Limb (tissue), 2 donors: ENCODE results near the gene CNTNAP2.

Experiments
- DNase-seq, 2 donors: peaks; one replicate each; pipeline ENCODE4 v3.0.0-alpha.2; 2016; ENCODE audit errors: extremely low spot score in 2 of 2

Gene CNTNAP2

DNA sequence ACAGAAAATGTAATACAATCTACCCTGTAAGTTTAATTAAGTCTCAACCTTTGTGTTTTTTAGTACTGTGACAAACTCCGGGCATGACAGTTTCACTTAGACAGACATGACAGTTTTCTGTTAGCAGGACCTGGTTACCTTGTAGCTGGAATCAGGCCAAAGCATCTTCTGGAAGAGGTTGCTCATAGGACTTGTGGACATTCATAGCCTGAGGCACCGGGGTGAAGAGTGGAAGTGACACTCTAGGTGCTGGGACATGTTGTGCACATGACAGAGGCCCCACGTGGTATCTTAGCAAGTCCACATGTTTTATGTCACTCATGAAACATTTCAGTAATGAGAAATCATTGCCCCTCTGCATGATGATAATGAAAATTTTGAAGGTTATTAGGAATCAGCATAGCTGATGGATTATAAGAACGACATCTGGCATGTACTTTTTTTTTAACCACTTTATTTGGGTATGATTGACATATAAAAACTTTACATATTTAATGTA is 441.4 kb downstream of the CNTNAP2 start:
- DNase-seq = no peak

DNA sequence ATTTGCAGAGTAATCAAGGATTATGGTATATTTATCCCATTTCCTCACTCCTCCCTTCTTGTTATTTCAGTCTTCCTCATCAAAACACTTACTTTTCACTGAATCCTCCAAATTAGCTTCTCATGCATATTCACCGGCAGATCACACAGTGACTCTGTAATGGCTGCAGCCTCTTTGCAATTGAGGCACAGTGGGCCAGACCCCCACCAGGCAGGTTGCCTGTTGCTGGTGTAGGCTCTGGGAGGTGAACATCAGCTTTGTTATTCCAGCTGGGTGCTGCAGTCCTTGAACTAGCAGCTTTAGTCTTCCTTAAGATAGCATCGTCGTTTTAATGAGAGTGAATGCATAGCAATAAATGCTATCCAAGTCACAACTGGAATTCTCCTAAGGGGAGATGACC is 449.3 kb downstream of the CNTNAP2 start:
- no peak for DNase-seq

DNA sequence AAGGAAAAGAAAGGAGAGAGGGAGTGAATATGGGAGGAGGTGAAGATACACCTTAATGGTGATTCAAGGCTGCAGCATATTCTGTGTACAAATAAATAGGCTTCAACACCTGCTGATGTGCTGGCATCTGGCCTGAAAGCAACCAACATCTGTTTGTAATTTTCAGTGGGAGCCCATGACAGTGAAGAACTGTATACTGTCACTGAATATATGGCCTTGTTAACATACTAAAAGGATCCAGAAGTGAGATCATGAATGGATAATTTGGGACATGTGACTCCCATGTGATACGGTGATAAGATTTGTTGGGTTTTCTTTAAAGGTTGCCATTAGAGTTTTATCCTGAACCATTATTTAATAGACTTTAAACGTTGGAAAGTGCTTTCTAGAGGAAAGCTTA is 459.3 kb downstream of the CNTNAP2 start:
- DNase-seq = no peak

DNA sequence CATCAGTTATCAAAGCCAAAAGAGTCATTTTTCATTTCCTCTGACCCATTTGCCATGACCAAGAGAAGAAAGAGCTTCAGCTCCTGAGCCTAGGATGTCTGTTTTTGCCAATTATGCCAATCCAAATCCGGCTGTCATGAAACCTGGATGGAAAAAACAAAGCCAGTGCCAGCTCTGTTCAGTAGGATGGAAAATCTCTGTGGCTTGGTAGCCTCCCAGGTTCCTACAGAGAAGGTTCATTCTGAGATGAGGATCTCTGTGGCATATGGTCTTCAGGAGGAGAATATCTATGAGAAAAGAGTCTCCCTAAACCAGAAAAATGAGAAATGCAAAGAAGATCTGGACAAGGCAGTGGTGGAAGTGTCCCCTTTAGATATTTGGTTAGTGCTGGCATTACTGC is 475.4 kb downstream of the CNTNAP2 start:
- no peak for DNase-seq

DNA sequence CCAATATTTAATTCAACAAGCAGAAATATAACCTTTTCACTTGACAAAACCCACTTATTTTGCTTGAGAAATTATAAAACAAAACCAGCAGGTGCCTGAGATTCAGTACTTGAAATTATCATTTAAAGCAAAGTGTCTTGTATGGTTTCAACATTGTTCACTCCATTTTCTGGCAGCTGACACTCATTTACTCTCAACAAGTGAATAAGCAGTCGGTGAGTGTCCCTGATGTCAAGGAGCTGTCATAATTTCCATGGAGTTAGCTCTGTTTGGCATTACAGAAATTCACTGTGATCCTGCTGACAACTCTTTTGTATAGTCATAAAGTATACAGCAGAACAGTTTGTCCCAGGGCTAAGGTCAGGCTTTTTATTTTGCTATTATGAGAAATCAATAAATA is 490.0 kb downstream of the CNTNAP2 start:
- DNase-seq = no peak

DNA sequence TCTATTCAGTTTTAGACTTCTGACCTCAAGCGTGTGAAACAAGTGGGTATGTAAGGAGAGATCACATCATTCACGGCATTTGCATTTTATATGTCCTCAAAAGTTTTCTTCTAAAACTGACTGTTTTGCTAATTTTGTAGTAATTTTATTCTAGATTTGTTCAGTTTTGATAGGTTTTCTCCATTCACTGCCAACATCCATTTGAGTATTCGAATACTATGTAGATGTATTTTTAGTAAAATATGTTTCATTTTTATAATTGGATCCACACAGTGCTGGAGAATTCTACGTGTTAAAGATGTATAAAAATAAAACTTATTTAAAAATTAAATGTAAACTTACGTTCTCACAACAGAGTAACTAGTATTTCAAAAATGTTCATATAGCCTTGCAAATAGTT is 503.0 kb downstream of the CNTNAP2 start:
- no peak for DNase-seq

DNA sequence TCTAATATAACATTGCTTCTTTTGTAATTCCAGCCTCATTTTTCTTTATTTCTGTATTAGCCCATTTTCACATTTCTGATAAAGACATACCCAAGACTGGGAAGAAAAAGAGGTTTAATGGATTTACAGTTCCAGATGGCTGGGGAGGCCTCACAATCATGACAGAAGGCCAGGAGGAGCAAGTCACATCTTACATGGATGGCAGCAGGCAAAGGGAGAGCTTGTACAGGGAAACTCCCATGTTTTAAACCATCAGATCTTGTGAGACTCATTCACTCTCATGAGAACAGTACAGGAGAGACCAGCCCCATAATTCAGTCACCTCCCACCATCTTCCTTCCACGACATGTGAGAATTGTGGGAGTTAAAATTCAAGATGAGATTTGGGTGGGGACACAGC is 510.3 kb downstream of the CNTNAP2 start:
- no peak for DNase-seq

DNA sequence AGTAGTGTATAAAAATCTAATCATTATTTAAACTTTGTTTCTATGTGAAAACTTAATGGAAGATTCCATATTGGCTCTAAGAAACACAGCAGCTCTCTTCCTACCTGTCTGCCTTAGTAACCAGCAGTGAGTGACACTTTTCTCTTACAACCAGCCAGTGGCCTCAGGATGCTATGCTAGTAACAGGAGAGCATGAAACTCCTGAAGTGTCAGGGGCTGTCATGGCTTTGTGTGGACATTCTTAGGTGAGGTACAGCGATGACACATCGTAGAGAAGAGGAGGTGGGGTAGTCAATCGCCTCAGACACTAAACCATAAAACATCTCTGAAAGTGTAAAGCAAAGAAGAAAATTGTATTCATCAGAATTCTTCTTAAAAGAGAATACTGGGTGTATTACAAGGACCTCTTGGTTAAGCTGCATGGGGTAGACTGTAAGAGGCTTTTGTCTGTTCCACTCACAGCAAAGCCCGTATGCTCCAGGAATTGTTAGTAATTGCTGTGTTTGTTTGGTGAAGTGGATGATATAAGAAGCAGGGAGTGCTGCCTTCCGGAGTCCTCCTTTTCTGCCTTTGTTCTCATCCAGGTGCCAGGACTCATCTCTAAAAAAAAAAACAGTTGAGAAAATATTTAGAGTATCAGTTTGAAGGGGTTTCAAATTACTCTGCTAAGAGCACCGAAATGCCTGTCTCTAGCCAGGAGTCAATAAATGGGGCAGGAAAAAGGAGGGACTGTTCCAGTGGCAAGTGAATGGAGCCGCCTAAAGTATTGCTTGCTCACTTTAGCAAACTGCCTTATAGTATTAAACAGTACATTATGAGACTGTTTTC is 518.8 kb downstream of the CNTNAP2 start:
- no peak for DNase-seq

DNA sequence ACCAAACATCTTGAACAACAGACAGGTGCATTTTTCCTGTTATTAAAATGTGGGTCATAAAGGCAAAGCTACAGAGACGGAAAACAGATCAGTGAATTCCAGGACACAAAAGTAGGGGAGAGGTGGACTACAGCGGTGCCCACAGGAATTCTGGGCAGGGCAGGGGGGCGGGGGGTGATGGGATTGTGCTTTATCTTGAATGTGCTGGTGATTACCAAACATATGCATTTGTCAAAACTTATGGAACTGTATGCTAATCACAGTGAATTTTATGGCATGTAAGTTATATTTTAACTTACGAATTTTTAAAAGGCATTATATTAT is 519.4 kb downstream of the CNTNAP2 start:
- DNase-seq = no peak

DNA sequence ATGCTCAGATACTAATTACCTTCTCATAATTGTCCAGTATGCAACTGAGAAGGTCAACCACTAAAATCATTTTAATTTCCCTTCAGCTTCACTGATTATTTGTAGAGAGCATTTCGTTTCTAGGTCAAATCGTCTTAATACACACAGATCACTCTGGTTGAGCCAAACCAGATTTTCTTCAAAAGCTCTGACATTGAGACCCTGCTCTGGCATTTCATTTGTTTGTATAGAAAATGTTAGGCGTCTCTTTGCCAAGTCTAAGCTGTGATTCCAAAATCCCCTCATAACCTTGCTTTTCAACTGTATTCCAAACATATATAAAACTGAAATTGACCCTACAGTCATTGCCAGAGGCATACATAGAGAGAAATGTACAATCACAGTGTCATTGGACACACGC is 520.0 kb downstream of the CNTNAP2 start:
- DNase-seq = no peak

DNA sequence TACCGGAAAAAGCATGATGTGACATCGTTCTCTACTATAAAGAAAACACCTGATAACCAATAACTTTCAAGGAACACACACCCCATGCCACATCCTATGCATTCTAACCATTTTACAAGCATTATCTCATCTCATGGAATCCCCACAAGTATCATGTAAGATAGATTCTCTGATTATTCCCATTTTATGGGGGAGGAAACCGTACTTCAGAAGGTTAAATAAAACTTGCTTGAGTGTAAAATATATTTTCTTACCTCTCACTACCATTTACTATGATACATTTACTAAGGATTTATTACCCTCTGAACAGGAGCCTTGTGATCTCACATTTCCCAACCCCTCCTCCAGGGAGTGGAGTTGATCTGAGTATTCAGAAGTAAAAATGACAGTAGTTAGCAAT is 522.7 kb downstream of the CNTNAP2 start:
- no peak for DNase-seq

DNA sequence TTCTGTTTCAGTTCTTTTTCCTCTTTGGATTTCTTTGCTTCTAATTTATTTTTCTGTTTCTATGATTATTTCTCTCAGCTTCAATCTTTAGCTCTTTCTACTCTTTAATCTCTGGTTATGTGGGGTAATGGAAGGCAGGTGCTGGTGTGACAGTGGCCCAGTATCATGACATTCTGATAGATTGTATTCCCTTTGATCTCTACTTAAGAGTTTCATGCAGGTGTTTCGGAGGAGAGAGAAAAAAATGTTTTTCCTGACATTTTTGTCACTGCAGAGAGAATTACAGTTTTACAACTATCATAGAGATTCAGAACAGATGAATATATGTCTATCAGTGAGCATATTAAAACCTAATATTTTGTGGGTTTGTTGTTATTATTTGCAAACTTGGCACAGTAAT is 524.9 kb downstream of the CNTNAP2 start:
- DNase-seq = no peak

DNA sequence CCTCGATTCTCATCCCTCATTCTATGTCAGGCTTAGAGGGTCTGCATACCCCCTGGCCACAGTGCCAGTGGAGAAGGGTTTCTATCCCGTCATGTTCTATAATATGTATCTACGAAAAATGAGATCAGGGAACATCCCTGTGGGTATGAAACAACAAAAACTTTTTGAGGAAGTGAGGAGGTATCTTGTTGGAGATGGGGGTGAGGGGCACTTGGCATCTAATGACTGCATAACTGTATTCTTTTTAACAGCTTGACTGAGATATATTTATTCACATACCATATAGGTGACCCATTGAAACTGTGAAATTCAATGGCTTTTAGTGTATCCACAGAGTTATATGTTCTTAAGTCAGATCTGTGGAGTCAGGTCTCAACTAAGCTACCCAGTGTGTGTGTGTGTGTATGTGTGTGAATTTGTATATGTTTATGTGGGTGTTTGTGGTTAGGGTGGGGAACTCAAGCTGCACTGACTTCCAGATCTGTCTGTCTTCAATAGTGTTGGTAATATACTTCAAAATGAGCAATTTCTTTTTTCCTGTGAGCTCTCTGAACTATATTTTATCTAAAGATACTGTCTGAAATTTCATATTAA is 528.9 kb downstream of the CNTNAP2 start:
- no peak for DNase-seq

DNA sequence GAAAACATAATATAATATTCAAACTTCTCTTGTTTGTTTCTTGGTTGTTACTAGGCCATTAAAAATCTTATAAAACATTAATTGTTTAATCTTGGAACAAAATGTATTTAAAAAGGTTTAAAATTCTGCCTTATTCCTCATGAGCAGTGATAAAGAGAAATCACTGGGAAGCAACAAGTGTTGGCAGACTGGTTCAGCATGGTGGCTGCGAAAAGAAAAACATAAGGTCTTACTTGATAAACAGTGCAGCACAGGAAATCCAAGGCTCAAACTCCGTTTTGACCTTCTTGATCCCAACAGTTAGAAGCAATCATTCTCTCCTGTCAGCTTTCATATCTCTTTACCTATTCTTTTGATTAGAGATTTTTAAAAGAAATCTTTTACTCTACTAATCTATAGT is 530.8 kb downstream of the CNTNAP2 start:
- no peak for DNase-seq

DNA sequence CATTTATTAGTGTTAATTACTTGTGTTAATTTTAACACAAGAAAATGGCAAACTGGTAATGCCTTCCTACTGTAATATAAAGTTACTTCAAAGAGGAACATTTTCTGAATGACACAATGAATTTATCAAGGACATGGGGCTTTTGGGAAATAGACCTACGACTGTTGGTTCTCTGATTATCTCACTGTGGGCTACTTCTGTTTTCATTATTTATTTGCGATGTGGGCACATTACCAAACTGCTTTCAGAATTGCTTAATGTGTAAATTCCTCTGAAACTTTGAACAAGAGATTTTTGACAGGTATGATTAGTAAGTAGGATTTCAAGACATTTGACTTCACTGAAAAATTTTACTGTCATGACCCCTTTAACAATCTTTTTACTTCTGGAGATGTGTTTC is 535.6 kb downstream of the CNTNAP2 start:
- no peak for DNase-seq

DNA sequence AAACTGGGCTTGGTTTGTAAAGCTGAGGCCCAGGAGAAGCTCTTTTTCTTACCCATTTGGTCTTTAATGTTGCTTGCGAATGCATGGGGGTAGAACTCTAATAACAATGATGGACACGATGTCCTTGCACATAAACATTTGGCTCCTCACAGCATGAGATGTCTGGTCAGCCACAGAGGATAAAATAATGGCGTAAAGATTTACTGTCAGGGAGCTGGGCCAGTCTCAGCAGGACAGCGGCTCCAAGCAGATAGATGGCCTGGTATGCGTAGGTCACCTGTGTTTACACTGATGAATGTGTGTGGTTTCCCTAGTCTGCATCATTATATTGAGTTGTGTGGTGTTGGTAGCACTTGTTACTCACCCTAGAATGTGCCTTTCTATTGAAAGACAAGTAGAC is 537.4 kb downstream of the CNTNAP2 start:
- DNase-seq = no peak

DNA sequence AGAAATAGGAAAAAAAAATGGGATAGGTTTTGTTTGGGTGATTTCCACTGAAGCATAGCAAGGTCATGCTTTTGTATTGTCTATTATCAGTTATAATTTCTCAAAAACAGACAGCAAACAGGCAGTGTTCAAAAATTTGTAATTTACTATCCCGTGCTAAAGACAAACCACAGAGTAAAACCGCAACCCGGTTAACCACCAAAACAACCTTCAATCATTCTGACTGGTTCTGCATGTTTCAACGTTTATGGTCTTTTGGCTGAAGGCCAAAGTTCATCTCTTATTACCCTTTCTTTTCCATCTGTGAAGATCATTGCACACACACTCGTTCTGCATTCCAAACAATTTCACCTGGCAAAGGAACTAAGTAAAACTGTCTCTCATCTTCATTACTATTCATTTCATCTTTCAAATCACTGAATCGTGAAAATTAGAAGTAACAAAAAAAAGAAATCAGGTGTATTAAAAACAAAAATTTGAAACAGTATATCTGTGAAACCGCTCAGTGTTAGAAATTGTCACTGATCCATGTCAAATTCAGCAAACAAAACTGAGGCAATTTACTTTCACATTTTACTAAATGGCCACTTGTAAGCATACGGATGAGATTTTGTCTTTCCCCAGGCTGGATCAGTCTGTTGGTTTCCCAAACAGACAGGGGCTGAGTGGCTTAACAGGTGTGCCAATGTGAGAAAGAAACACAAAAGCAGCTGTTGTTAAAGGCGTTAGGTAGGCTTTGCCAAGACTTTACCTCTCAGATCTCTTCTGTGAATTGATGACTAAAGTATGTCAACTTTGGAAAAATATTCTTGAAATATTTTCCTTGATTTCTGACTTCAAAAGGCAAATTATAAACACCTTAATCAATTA is 539.6 kb downstream of the CNTNAP2 start:
- DNase-seq = no peak

DNA sequence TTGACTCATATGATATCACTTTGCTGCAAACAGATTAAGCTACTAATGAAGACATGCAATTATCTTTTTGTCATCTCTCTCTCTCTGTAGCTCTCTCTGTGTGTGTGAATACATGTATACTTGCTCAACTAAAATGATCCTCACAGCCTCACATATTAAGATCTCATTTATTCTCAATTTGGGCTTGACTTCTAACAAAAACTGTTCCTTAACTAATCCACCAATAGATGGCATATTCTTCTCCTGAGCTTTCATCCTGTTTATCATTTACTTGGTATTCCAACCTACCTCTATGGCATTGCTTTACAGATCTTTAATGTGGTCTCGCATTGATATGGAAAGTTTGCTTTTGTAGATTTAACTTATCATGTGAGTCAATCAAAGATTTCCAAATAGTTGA is 540.4 kb downstream of the CNTNAP2 start:
- DNase-seq = no peak

DNA sequence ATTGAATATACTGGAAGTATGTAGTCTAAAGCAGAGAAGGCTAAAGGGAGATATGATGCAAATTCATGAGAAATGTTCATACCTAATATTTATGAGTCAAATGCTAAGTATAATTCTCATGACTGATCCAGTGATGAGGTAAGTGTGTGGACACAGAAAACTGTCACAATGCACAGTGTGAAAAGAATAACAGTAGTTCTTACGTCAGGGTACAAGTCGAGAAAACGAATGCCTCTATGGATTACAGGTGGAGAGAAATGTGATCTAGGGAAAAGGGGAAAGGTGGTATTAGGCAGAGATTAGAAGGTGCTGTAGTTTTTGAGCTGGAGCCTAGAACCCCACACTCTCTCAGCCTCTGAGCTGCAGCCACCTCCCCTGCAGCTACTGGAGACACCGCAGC is 542.0 kb downstream of the CNTNAP2 start:
- no peak for DNase-seq

DNA sequence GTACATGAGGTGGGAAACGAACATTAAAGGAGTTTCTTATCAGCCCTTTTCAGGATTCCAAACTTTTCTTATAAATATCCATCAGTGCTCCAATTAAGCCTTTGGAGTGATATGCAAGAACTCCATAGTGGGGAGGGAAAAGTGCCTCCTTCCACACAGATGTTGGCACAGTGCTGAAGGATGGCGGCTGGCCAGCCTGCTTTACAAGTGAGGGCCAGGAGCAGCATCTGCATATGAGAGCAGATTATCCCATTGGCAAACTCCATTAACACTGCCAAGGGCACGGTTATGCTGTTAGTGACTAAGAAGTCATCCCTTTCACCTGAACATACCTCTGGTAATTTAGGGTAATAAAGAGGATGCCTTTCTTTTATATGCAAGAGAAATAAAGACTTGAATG is 543.1 kb downstream of the CNTNAP2 start:
- DNase-seq = no peak

DNA sequence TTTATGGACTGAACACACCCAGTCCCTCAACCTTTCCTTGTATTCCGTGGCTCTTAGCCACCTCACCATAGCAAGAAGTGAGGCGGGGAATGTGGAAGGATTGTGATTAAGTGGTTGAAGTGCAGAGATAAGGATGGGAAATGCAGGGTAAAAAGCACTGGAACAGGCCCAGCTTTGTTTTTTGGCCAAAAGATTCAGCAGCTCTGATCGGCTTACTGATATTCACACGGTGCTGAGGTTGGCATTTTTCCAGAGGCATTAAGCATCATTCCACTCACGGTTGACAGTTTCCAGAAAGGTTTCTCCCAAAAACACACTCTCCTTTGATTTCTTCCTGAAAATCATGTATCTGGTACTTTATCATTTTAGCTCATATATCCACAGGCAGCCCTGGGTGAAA is 544.2 kb downstream of the CNTNAP2 start:
- no peak for DNase-seq

DNA sequence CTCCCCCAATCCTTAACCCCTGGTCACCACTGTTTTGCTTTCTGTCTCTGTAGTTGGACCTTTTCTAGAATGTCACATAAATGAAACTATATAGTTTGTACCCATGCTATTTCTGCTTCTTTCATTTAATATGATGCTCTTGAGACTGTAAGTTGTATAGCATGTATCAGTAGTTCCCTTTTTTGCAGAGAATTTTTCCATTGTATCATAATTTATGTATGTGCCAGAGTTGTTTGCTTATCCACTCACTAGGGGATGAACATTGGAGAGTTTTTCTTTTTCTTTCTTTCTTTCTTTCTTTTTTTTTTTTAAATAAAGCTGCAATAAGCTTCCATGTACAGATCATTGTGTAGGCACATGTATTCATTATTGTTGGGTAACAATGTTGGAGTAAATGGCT is 544.8 kb downstream of the CNTNAP2 start:
- DNase-seq = no peak
